IMR-90 (cell line): Measurements from ENCODE around the gene ARHGAP12. TPM values are rescaled to one million over a fixed set of nuclear protein-coding genes. Genes with fewer than 3 reads are reported as not detected.

Experiments
- ATAC-seq: fragments of 200-7000 bp; cut with Tn5 transposase; 2 replicates; pipeline ENCODE4 v1.9.1; 2020; ENCODE audit warnings: low read depth, mild to moderate bottlenecking, moderate library complexity
- BruUV-seq: library from RNA; stranded (reverse); fragments of 400-500 nt; replicated peaks from 2 replicates; lab custom pipeline; 2021; lab: Mats Ljungman, UMichigan
- CTCF ChIA-PET: fragments of 300-600 bp; formaldehyde crosslinking; extraction: SDS; loops from one replicate; lab custom pipeline; 2021; ENCODE audit warnings: antibody characterized with exemption; lab: Yijun Ruan, JAX
- POLR2A ChIA-PET: fragments of 300-600 bp; sonication (Branson Sonifier 250); formaldehyde crosslinking; loops from one replicate; lab custom pipeline; 2022; ENCODE audit warnings: antibody characterized with exemption; ENCODE audit not compliant: unreplicated experiment; lab: Charles Lee
- DNase-seq: peaks from one replicate; pipeline ENCODE4 v3.0.0; 2013
- H2AFZ ChIP-seq: replicated peaks from 2 replicates; pipeline ENCODE3; 2013; ENCODE audit warnings: low read length, mild to moderate bottlenecking; ENCODE audit not compliant: poor library complexity
- H2AK5ac ChIP-seq: 2 replicates; pipeline ENCODE4 v1.6.1; 2013; ENCODE audit warnings: low read depth, low read length, inconsistent platforms
- H2AK9ac ChIP-seq: replicated peaks from 2 replicates; pipeline ENCODE3; 2013; ENCODE audit warnings: mild to moderate bottlenecking, low read depth, low read length, moderate library complexity; ENCODE audit not compliant: poor library complexity
- H2BK120ac ChIP-seq: 2 replicates; pipeline ENCODE4 v1.6.1; 2013; ENCODE audit warnings: low read depth, low read length, inconsistent platforms
- H2BK15ac ChIP-seq: 3 replicates; pipeline ENCODE4 v1.6.1; 2013; ENCODE audit warnings: low read depth, low read length, inconsistent platforms
- H2BK20ac ChIP-seq: 2 replicates; pipeline ENCODE4 v1.6.1; 2013; ENCODE audit warnings: low read depth, mild to moderate bottlenecking, inconsistent platforms, low read length, moderate library complexity
- H2BK5ac ChIP-seq: 2 replicates; pipeline ENCODE4 v1.6.1; 2013; ENCODE audit warnings: mild to moderate bottlenecking, low read depth, low read length, inconsistent platforms; ENCODE audit not compliant: poor library complexity, severe bottlenecking
- H3K14ac ChIP-seq: replicated peaks from 2 replicates; pipeline ENCODE4 v1.6.1; 2013; ENCODE audit warnings: low read depth, low read length, inconsistent platforms
- H3K18ac ChIP-seq: 2 replicates; pipeline ENCODE4 v1.6.1; 2013; ENCODE audit warnings: low read depth, low read length, control low read depth
- H3K23ac ChIP-seq: 2 replicates; pipeline ENCODE4 v1.6.1; 2013; ENCODE audit warnings: low read depth, low read length, inconsistent platforms
- H3K27ac ChIP-seq: 2 replicates; pipeline ENCODE4 v1.5.1; 2013; ENCODE audit warnings: mild to moderate bottlenecking, control low read depth, low read length; ENCODE audit not compliant: insufficient read depth
- H3K27me3 ChIP-seq: 2 replicates; pipeline ENCODE4 v1.6.1; 2013; ENCODE audit warnings: low read length; ENCODE audit not compliant: control insufficient read depth, insufficient read depth
- H3K36me3 ChIP-seq: 2 replicates; pipeline ENCODE4 v1.6.1; 2013; ENCODE audit warnings: low read length, mixed read lengths; ENCODE audit not compliant: control insufficient read depth, insufficient read depth
- H3K4ac ChIP-seq: 2 replicates; pipeline ENCODE4 v1.6.1; 2013; ENCODE audit warnings: low read depth, low read length, inconsistent platforms
- H3K4me1 ChIP-seq: 2 replicates; pipeline ENCODE4 v1.6.1; 2013; ENCODE audit warnings: low read length, mixed read lengths; ENCODE audit not compliant: control insufficient read depth, insufficient read depth
- H3K4me2 ChIP-seq: 2 replicates; pipeline ENCODE4 v1.6.1; 2013; ENCODE audit warnings: low read depth, mild to moderate bottlenecking, control low read depth, low read length, moderate library complexity
- H3K4me3 ChIP-seq: 2 replicates; pipeline ENCODE4 v1.5.1; 2013; ENCODE audit warnings: low read depth, mild to moderate bottlenecking, control low read depth, low read length, moderate library complexity; ENCODE audit not compliant: insufficient read depth
- H3K56ac ChIP-seq: 2 replicates; pipeline ENCODE4 v1.6.1; 2013; ENCODE audit warnings: low read length, inconsistent platforms; ENCODE audit not compliant: insufficient read depth; ENCODE audit errors: extremely low read depth
- H3K79me1 ChIP-seq, 2 experiments: 2 replicates each; pipeline ENCODE4 v1.6.1; 2013; ENCODE audit warnings: low read length in 2 of 2, inconsistent platforms in 1 of 2, low read depth in 1 of 2
- H3K9ac ChIP-seq: 2 replicates; pipeline ENCODE4 v1.6.1; 2013; ENCODE audit warnings: low read depth, low read length, control low read depth
- H3K9me1 ChIP-seq: 2 replicates; pipeline ENCODE4 v1.6.1; 2013; ENCODE audit warnings: low read length, inconsistent platforms; ENCODE audit not compliant: insufficient read depth
- H3K9me3 ChIP-seq: 2 replicates; pipeline ENCODE4 v1.6.1; 2013; ENCODE audit warnings: low read length; ENCODE audit not compliant: control insufficient read depth, insufficient read depth
- H4K20me1 ChIP-seq: 2 replicates; pipeline ENCODE4 v1.6.1; 2013; ENCODE audit warnings: low read length, inconsistent platforms; ENCODE audit not compliant: insufficient read depth
- H4K5ac ChIP-seq: 2 replicates; pipeline ENCODE4 v1.6.1; 2013; ENCODE audit warnings: mild to moderate bottlenecking, low read depth, low read length, control low read depth
- H4K8ac ChIP-seq, 2 experiments: 2 replicates each; pipeline ENCODE4 v1.6.1; 2013; ENCODE audit warnings: low read depth in 2 of 2, low read length in 2 of 2, control low read depth in 1 of 2, inconsistent platforms in 1 of 2
- H4K91ac ChIP-seq: 2 replicates; pipeline ENCODE4 v1.6.1; 2013; ENCODE audit warnings: low read depth, low read length, inconsistent platforms; ENCODE audit not compliant: insufficient read depth
- CEBPB ChIP-seq: IDR thresholded peaks from 2 replicates; pipeline ENCODE4 v1.6.1; 2012; ENCODE audit warnings: low read depth, low read length, improper control_type of control experiment
- MAZ ChIP-seq: IDR thresholded peaks from 2 replicates; pipeline ENCODE4 v1.6.1; 2012; ENCODE audit warnings: low read depth, mild to moderate bottlenecking, low read length, improper control_type of control experiment, moderate library complexity, borderline replicate concordance
- WGBS, 2 experiments: methylation state at CpG; one replicate each; pipeline versions ENCODE4 v1.1.5 to v1.1.7; 2013; ENCODE audit warnings: missing lambda C conversion rate in 2 of 2; ENCODE audit not compliant: insufficient read length in 1 of 2; ENCODE audit errors: extremely low coverage in 2 of 2; 5-methylcytosine and 5-hydroxymethylcytosine counted together
- dilution Hi-C: fragments of 300-500 bp; cut with HindIII; formaldehyde crosslinking; loops from one replicate; pipeline ENCODE4 v1.14.3; 2018; ENCODE audit warnings: low sequenced_read_pairs; ENCODE audit not compliant: unreplicated experiment
- in situ Hi-C: fragments of 300-500 bp; cut with MboI; formaldehyde crosslinking; loops from 3 replicates; pipeline ENCODE4 v1.14.3; 2019; ENCODE audit warnings: low sequenced_read_pairs, inconsistent platforms, mixed read lengths
- intact Hi-C: fragments of 100-400 bp; cut with micrococcal nuclease; formaldehyde crosslinking; loops from 2 replicates; pipeline ENCODE4 v1.10.0; 2022
- polyA plus RNA-seq, 3 experiments: library from polyadenylated mRNA; depleted of rRNA; stranded (reverse); fragments of >200 nt; gene quantifications; 2 replicates each; pipeline ENCODE4 v1.2.3, GENCODE V29; 2012; ENCODE audit warnings: low replicate concordance in 1 of 3
- total RNA-seq: library from RNA; depleted of rRNA; stranded (reverse); fragments of >200 nt; gene quantifications from 2 replicates; pipeline ENCODE4 v1.2.3, GENCODE V29; 2012

ARHGAP12 gene
- total and polyA plus RNA-seq, 2 of the 4 experiments (the other 2 are of a cell fraction) = 9.0 to 28.5 TPM

GRCh38 chr10:31924833-31925232 lies 3.8 kb downstream of the ARHGAP12 start:
- Histone ChIP-seq H2BK20ac (no peak overlapping the region), H3K56ac (no peak overlapping the region), H3K18ac (no peak overlapping the region), H3K9me1 (peaks cover 3% of the 10 kb centered on the region; the same call in 1 of the 2 replicates), H3K4ac (no peak overlapping the region), H3K4me2 (no peak overlapping the region), H2BK120ac (no peak overlapping the region), H3K23ac (no peak overlapping the region), H3K4me1 (peaks cover 2% of the 10 kb centered on the region), H2BK5ac (no peak overlapping the region), H3K27ac (no peak overlapping the region), H3K9me3 (no peaks in the 10 kb centered on the region), H3K27me3 (no peaks in the 10 kb centered on the region), H2AK9ac (no peak overlapping the region), H3K36me3 (no peaks in the 10 kb centered on the region), H2BK15ac (no peak overlapping the region), H3K4me3 (no peak overlapping the region), H2AK5ac (no peak overlapping the region), H3K14ac (no peak overlapping the region), H4K91ac (no peak overlapping the region), H3K79me1 (peaks cover 13 to 70% of the 10 kb centered on the region in 2 experiments; a peak in 3 of 4 replicates), H4K20me1 (peaks cover 68% of the 10 kb centered on the region), H3K9ac (no peak overlapping the region), H4K5ac (no peak overlapping the region), H2AFZ (no peak overlapping the region), H4K8ac (no peak overlapping the region)
- WGBS, 2 experiments = no CpG with 5 or more reads among the region's 3 CpGs
- CTCF ChIA-PET = no interaction called here
- intact Hi-C loops (loop anchor here (5.0 kb wide), 2 partner anchors 38 to 63 kb away; no protein-coding TSS in a partner anchor), in situ Hi-C loops (no loop called here), dilution Hi-C loops (no loop called here)
- BruUV-seq = no TSS peak
- POLR2A ChIA-PET = no interaction called here
- TF ChIP-seq MAZ = no peak
- no peak for TF ChIP-seq CEBPB
- ATAC-seq (no peak), DNase-seq (no peak)
